PC-3 (cell line): ENCODE measurements around the gene MAG. TPM values are rescaled to one million over a fixed set of nuclear protein-coding genes. Genes with fewer than 3 reads are reported as not detected.
"Not testable (repeated sequence)": the region's sequence is repeated elsewhere in the genome, so short reads cannot be mapped to it uniquely, and the experiment has no call there.

Experiments
- ATAC-seq: fragments of 200-7000 bp; cut with Tn5 transposase; 2 replicates; pipeline ENCODE4 v1.9.1; 2020; ENCODE audit warnings: mild to moderate bottlenecking, moderate library complexity
- BruUV-seq: library from RNA; stranded (reverse); fragments of 400-500 nt; replicated peaks from 2 replicates; lab custom pipeline; 2021; lab: Mats Ljungman, UMichigan
- CTCF ChIA-PET: fragments of 300-600 bp; sonication (Branson Sonifier 250); formaldehyde crosslinking; loops from one replicate; lab custom pipeline; 2022; ENCODE audit warnings: antibody characterized with exemption; lab: Charles Lee
- POLR2A ChIA-PET: fragments of 300-600 bp; sonication (Branson Sonifier 250); formaldehyde crosslinking; loops from one replicate; lab custom pipeline; 2022; ENCODE audit warnings: antibody characterized with exemption; ENCODE audit not compliant: unreplicated experiment; lab: Charles Lee
- DNase-seq: peaks from one replicate; pipeline ENCODE4 v3.0.0-alpha.2; 2015
- H2AFZ ChIP-seq: fragments of 300-600 bp; sonication (generic); 2 replicates; pipeline ENCODE4 v1.6.0; 2016; ENCODE audit warnings: antibody characterized with exemption, low read length
- H3F3A ChIP-seq: fragments of 300-600 bp; sonication (generic); one replicate; pipeline ENCODE4 v1.6.0; 2017; ENCODE audit warnings: antibody characterized with exemption, low read length, control low read depth, mild to moderate bottlenecking; ENCODE audit not compliant: unreplicated experiment
- H3K27ac ChIP-seq: fragments of 300-600 bp; sonication (generic); 2 replicates; pipeline ENCODE4 v1.5.1; 2016; ENCODE audit warnings: mild to moderate bottlenecking, low read length
- H3K27me3 ChIP-seq: fragments of 300-600 bp; sonication (generic); 2 replicates; pipeline ENCODE4 v1.6.1; 2016; ENCODE audit warnings: low read length, mixed read lengths
- H3K36me3 ChIP-seq: fragments of 300-600 bp; sonication (generic); 2 replicates; pipeline ENCODE4 v1.6.1; 2016; ENCODE audit warnings: low read depth, mixed run types, low read length, mixed read lengths
- H3K4me1 ChIP-seq: fragments of 300-600 bp; sonication (generic); 2 replicates; pipeline ENCODE4 v1.5.1; 2016; ENCODE audit warnings: low read length; ENCODE audit not compliant: insufficient read depth
- H3K4me2 ChIP-seq: fragments of 300-600 bp; sonication (generic); 2 replicates; pipeline ENCODE4 v1.6.0; 2016; ENCODE audit warnings: low read length
- H3K4me3 ChIP-seq: fragments of 300-600 bp; sonication (generic); 2 replicates; pipeline ENCODE4 v1.5.1; 2016; ENCODE audit warnings: mild to moderate bottlenecking, low read length, mixed read lengths
- H3K79me2 ChIP-seq: fragments of 300-600 bp; sonication (generic); 2 replicates; pipeline ENCODE4 v1.6.1; 2017; ENCODE audit warnings: low read length, mixed read lengths
- H3K9ac ChIP-seq: fragments of 300-600 bp; sonication (generic); 2 replicates; pipeline ENCODE4 v1.6.0; 2016; ENCODE audit warnings: mild to moderate bottlenecking, low read length
- H3K9me2 ChIP-seq: fragments of 300-600 bp; sonication (generic); replicated peaks from 2 replicates; pipeline ENCODE4 v1.6.1; 2016; ENCODE audit warnings: mixed run types, low read length, mixed read lengths
- H3K9me3 ChIP-seq: fragments of 300-600 bp; sonication (generic); 2 replicates; pipeline ENCODE4 v1.6.1; 2016; ENCODE audit warnings: low read length, mixed read lengths
- H4K20me1 ChIP-seq: fragments of 300-600 bp; sonication (generic); 2 replicates; pipeline ENCODE4 v1.6.1; 2016; ENCODE audit warnings: low read length, mixed read lengths
- EZH2 ChIP-seq: fragments of 300-600 bp; sonication (generic); IDR thresholded peaks from one replicate; pipeline ENCODE4 v1.6.1; 2017; ENCODE audit warnings: antibody characterized with exemption, mild to moderate bottlenecking, low read length; ENCODE audit not compliant: unreplicated experiment
- EZH2phosphoT487 ChIP-seq: fragments of 300-600 bp; sonication (generic); IDR thresholded peaks from 2 replicates; pipeline ENCODE4 v1.6.1; 2018; ENCODE audit warnings: mild to moderate bottlenecking, antibody characterized with exemption, low read length, borderline replicate concordance
- intact Hi-C: fragments of 100-400 bp; cut with micrococcal nuclease; formaldehyde crosslinking; loops from 2 replicates; pipeline ENCODE4 v1.9.0; 2023
- total RNA-seq: library from RNA; depleted of rRNA; stranded (reverse); fragments of >200 nt; gene quantifications from 2 replicates; pipeline ENCODE4 v1.2.3, GENCODE V29; 2014
- TF ChIP-seq, protein P1 (sequence below): fragments of 300-600 bp; sonication (generic); conservative IDR thresholded peaks from 2 replicates; pipeline ENCODE4 v1.5.1; 2017; ENCODE audit warnings: antibody characterized with exemption, low read depth, mild to moderate bottlenecking, low read length

MAG gene
- total RNA-seq, 1 experiment from 2014 or later, result not detected

GRCh38 chr19:35355791-35356460 is 64.0 kb downstream of the MAG start:
- intact Hi-C loops, result no loop called here
- Histone ChIP-seq H3K9me2 (no peaks in the 10 kb centered on the region), H3K9me3 (no peaks in the 10 kb centered on the region), H3K4me2 (no peak overlapping the region), H2AFZ (no peak overlapping the region), H4K20me1 (no peaks in the 10 kb centered on the region), H3K36me3 (no peaks in the 10 kb centered on the region; the same call in 1 of the 2 replicates), H3K4me1 (no peaks in the 10 kb centered on the region), H3K27ac (no peak overlapping the region), H3F3A (no peaks in the 10 kb centered on the region), H3K27me3 (peaks cover 10% of the 10 kb centered on the region; the same call in 1 of the 2 replicates), H3K4me3 (no peak overlapping the region), H3K79me2 (no peaks in the 10 kb centered on the region), H3K9ac (no peak overlapping the region)
- no TSS peak for BruUV-seq
- CTCF ChIA-PET, result interaction anchor here (0.7 kb wide), 1 partner anchor 113 kb away, joined by 3 read pairs; no protein-coding TSS in a partner anchor
- ATAC-seq (no peak), DNase-seq (no peak)
- TF ChIP-seq, protein P1, sequence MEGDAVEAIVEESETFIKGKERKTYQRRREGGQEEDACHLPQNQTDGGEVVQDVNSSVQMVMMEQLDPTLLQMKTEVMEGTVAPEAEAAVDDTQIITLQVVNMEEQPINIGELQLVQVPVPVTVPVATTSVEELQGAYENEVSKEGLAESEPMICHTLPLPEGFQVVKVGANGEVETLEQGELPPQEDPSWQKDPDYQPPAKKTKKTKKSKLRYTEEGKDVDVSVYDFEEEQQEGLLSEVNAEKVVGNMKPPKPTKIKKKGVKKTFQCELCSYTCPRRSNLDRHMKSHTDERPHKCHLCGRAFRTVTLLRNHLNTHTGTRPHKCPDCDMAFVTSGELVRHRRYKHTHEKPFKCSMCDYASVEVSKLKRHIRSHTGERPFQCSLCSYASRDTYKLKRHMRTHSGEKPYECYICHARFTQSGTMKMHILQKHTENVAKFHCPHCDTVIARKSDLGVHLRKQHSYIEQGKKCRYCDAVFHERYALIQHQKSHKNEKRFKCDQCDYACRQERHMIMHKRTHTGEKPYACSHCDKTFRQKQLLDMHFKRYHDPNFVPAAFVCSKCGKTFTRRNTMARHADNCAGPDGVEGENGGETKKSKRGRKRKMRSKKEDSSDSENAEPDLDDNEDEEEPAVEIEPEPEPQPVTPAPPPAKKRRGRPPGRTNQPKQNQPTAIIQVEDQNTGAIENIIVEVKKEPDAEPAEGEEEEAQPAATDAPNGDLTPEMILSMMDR, result no peak
- TF ChIP-seq EZH2phosphoT487, result no peak
- no peak for TF ChIP-seq EZH2
- POLR2A ChIA-PET, result no interaction called here

GRCh38 chr19:35357867-35358573 is 66.1 kb downstream of the MAG start, which contains the start of gene FFAR3:
TSS of gene FFAR3 (plus strand) at chr19:35358460. CDS start at chr19:35358891, 431 bp downstream.
- intact Hi-C loops, result no loop called here
- no peaks in the 10 kb centered on the region for H3K79me2 ChIP-seq
- no peak within 1 kb of the TSS for H3K9ac ChIP-seq
- CTCF ChIA-PET, result no interaction called here
- DNase-seq (no peak), ATAC-seq (no peak)
- no peaks in the 10 kb centered on the region for H4K20me1 ChIP-seq
- H3K4me1 ChIP-seq, result no peaks in the 10 kb centered on the region
- peaks cover 10% of the 10 kb centered on the region; the same call in 1 of the 2 replicates for H3K27me3 ChIP-seq
- no TSS peak for BruUV-seq
- H2AFZ ChIP-seq, result no peak within 1 kb of the TSS
- H3K27ac ChIP-seq, result no peak within 1 kb of the TSS
- no peaks in the 10 kb centered on the region for H3K36me3 ChIP-seq
- no peaks in the 10 kb centered on the region for H3K9me3 ChIP-seq
- POLR2A ChIA-PET, result no interaction called here
- H3K4me2 ChIP-seq, result no peak within 1 kb of the TSS
- H3K9me2 ChIP-seq, result no peaks in the 10 kb centered on the region
- TF ChIP-seq EZH2 (no peak), EZH2phosphoT487 (no peak)
- TF ChIP-seq, protein P1, result no peak
- H3F3A ChIP-seq, result no peaks in the 10 kb centered on the region
- no peak within 1 kb of the TSS for H3K4me3 ChIP-seq

DNA sequence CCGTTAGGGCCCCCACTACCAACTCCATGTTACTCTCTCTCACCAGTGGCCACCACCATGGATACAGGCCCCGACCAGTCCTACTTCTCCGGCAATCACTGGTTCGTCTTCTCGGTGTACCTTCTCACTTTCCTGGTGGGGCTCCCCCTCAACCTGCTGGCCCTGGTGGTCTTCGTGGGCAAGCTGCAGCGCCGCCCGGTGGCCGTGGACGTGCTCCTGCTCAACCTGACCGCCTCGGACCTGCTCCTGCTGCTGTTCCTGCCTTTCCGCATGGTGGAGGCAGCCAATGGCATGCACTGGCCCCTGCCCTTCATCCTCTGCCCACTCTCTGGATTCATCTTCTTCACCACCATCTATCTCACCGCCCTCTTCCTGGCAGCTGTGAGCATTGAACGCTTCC is 66.9 kb downstream of the MAG start:
- H3K4me3 ChIP-seq, H3K9ac ChIP-seq, POLR2A ChIA-PET, CTCF ChIA-PET, H2AFZ ChIP-seq, H3K4me2 ChIP-seq, H3K79me2 ChIP-seq, H3K9me2 ChIP-seq, H4K20me1 ChIP-seq, H3K9me3 ChIP-seq, BruUV-seq, H3F3A ChIP-seq, H3K27ac ChIP-seq, H3K4me1 ChIP-seq, H3K36me3 ChIP-seq, ATAC-seq, DNase-seq, intact Hi-C loops, H3K27me3 ChIP-seq: not testable (repeated sequence)

GRCh38 chr19:35359395-35359794 is 67.4 kb downstream of the MAG start:
- H3K27ac ChIP-seq, POLR2A ChIA-PET, H3K4me1 ChIP-seq, H3K4me2 ChIP-seq, H3K4me3 ChIP-seq, H3K9me3 ChIP-seq, H3K27me3 ChIP-seq, H3K36me3 ChIP-seq, H3K79me2 ChIP-seq, H3F3A ChIP-seq, DNase-seq, H3K9me2 ChIP-seq, CTCF ChIA-PET, BruUV-seq, H4K20me1 ChIP-seq, ATAC-seq, intact Hi-C loops, H3K9ac ChIP-seq, H2AFZ ChIP-seq: not testable (repeated sequence)

DNA sequence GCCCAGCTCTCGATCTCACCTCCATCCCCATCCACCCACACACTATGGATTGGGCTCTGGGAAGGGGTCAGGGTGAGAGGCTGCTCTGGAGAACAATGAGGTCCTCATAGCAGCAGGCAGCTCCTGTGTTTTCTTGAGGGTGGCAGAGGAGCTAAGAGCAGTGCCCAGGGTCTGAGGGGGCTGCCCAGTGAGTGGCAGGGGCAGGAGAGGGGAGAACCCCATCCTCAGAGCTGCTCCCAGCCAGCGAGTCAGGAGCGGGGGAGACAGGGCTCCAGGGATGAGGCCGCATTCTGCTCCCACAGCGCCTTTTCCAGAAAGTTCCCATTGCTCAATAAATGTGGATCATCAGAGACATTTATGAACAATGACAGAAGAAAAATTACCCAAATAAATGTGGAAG is 68.1 kb downstream of the MAG start:
- H2AFZ ChIP-seq, BruUV-seq, POLR2A ChIA-PET, CTCF ChIA-PET, H3K79me2 ChIP-seq, H3K9me3 ChIP-seq, DNase-seq, H4K20me1 ChIP-seq, H3K27ac ChIP-seq, ATAC-seq, H3K9me2 ChIP-seq, H3K27me3 ChIP-seq, H3F3A ChIP-seq, H3K4me1 ChIP-seq, H3K36me3 ChIP-seq, H3K4me2 ChIP-seq, H3K9ac ChIP-seq, H3K4me3 ChIP-seq, intact Hi-C loops: not testable (repeated sequence)
